IPS-NIHi7 (cell line): ENCODE data around the gene SDCCAG8.

Experiments
- DNase-seq: peaks from one replicate; pipeline ENCODE4 v3.0.0; 2012; ENCODE audit warnings: mixed read lengths; ENCODE audit errors: extremely low spot score

SDCCAG8 gene

DNA sequence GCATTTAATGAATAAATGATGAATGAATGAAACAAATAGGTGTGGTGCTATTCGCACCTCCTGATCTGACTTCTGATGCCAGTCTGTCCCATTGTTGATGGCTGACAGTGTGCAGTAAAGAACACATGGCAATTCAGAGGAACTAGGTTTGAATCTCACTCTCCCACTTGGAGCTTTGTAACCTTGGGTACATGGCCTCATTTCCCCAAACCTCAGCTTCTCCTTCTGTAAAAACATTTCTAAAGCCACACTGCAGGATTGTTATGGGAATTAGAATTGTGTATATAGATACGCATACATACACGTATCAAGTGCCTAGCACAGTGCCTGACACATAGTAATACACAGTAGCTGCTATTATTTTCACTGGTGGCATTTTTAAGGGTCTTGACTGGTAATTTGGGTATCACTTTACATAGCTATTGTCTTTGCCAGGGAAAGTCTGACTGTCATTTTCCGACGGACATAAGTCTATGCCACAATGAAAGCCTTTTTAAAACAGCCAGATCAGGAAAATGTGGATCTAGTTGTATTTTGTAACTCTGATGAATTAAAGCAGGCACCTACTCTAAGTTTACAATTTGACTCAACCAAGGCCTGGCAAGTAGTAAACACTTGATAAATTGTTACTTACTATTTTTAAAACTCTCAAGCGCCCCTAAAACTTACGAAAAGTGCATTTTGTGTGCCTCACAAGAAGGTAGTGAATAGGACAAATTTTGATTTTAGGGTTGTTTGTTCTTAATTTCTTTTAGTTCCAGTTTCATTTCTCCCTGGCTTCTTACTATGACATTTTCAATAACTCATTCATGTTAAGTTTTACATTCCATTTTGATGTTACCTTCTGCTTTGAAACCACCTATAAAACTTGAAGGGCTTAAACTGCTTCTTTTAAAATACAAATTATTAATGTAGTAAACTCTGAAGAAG lies 164.4 kb downstream of the SDCCAG8 start:
- DNase-seq, result no peak

GRCh38 chr1:243420946-243421685 lies 165.3 kb downstream of the SDCCAG8 start:
- no peak for DNase-seq

- DNase-seq, result peak; percentile 48
These were observed 165.9 kb downstream of the SDCCAG8 start for GRCh38 chr1:243421784-243422183.

DNA sequence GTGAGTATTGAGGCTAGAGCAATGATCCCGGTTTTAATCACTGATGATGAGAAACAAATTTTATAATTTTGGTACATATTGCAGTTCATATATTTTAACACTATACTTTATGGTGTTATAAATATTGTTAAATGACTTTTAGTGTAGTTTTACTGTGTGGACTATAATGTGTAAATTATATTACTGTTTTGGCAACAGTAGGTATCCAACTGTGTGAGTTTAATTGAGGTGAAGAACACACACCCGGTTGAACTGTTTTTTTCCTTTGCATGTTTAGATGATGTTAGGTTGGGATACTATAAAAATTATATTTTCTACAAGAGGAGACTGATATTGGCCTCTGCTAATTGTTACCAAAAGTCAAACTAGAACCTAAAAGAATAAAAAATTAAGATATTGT lies 166.5 kb downstream of the SDCCAG8 start:
- DNase-seq, result no peak

DNA sequence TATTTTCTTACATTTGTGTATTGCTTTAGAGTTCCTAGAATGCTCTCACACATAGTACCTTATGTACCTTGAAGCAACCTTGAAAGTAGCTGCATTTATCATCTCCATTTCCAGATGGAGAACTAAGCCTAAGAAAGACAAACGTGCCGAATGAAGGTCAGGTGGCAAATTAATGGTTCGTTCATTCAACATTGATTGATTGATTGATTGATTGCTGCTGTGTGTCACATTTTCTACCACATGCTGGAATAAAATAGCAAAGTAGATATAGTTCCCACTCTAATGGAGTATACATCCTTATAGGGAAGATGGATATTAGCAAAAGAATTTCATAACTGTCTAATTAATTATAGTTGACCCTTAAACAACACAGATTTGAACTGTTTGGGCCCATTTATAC lies 172.2 kb downstream of the SDCCAG8 start:
- no peak for DNase-seq

DNA sequence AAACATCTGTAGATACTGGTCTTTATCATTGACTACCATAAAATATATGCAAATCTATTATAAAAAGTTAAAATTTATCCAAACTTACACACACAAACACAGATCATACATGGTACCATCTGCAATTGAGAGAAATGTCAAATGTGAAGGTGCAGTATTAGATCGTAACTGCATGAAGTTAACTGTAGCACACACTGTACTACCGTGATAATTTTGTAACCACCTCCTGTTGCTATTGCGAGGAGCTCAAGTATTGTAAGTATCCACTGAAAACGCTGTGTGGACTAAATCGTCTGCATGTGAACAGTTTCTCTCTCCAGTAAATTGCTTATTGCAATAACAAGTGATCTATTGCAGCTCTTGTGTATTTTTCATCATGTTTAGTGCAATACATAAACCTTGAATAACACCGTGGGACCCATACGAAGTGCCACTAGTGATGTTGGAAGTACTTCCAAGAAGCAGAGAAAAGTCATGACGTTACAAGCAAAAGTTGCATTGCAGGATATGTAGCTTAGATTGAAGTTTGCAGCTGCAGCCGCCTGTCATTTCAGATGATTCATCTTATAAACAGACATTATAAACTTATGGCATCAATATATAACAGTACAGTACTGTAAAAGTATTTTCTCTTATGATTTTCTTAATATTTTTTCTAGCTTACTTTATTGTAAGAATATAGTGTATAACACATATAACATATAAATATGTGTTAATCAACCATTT lies 172.9 kb downstream of the SDCCAG8 start:
- no peak for DNase-seq

GRCh38 chr1:243431591-243431990 lies 175.8 kb downstream of the SDCCAG8 start:
- DNase-seq, result no peak

GRCh38 chr1:243432136-243432535 lies 176.3 kb downstream of the SDCCAG8 start:
- DNase-seq, result no peak

DNA sequence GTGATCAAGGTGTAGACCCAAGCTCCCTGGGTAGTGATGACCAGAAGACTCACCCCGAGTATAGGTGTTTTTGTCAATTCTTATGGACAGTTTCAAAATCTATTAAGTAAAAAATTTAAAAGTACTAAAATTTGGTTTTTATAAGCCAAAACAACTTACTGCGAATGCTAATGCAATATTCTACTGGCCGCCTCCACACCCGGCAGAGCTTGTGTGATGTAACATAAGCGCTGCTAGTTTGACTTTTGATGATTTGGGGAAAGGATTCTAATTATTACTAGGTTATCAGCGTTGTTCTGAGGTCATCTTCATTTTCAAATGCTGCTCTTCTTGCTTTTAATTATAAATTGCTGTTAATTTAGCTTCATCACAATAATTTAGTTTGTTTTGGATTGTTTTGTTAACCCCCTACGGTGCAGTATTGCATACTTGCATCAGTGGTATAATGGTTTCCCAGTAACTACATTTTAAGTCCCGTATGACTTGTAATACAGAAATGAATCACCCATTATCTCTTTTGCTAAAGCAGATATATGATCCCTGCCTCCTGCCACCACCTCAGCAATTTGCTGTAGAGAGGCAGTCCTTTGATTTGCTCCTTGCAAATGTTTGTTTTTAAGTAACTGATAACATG lies 178.0 kb downstream of the SDCCAG8 start:
- no peak for DNase-seq

DNA sequence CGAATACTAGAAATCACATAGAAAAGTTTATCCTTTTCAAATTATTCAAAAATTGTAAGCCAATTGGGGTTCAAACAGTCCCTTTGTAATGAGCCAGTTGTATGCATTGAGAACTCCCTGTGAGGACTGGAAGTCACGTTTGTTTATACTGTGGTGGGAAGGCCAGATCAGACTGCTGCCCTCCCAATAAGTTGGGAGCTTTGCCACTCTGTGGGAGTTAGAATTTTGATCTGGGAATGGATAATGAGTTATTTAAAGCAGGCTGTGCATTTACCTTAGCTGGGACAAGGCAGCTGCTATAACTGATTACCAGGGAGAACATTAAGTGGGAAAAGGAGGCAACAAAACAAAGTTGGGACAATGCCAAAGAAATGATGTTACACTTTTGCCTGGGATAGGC lies 178.8 kb downstream of the SDCCAG8 start:
- no peak for DNase-seq

DNA sequence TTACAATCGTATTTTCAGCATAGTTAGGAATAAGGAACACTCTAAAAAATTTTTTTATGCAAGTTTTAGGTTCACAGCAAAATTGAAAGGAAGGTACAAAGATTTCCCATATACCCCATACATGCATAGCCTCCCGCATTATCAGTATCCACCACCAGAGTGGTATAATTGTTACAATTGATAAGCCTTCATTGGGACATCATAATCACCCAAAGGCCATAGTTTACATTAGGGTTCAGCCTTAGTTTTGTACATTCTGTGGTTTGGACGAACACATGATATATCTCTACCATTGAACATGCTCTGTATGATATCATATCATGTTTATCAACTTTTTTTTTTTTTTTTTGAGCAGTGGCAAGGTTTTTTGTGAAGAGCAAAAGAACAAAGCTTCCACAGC lies 180.0 kb downstream of the SDCCAG8 start:
- no peak for DNase-seq

- no peak for DNase-seq
These were observed 182.3 kb downstream of the SDCCAG8 start for GRCh38 chr1:243438146-243438545.

DNA sequence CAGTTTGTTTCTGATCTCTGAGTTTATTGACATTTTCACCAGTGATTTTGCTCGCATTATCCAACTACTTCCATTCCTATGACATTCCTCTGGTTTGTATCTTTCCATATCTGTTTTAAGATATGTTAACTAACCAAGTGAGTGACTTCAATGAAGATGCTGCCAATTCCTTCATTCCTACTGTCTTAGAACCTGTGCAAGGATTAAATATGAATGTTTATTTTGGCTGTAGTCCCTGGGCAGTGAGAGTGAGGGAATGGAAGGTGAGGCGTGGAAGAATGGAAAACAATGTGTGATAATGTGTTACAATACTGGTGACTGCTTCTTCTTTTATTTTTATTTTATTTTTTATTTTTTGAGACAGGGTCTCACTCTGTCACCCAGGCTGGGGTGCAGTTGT lies 183.0 kb downstream of the SDCCAG8 start:
- no peak for DNase-seq

- DNase-seq, result peak; percentile 20
These were observed 184.6 kb downstream of the SDCCAG8 start for GRCh38 chr1:243440406-243440805.

GRCh38 chr1:243441601-243442000 lies 185.8 kb downstream of the SDCCAG8 start:
- DNase-seq, result no peak

- no peak for DNase-seq
These were observed 187.7 kb downstream of the SDCCAG8 start for GRCh38 chr1:243443557-243443956.

DNA sequence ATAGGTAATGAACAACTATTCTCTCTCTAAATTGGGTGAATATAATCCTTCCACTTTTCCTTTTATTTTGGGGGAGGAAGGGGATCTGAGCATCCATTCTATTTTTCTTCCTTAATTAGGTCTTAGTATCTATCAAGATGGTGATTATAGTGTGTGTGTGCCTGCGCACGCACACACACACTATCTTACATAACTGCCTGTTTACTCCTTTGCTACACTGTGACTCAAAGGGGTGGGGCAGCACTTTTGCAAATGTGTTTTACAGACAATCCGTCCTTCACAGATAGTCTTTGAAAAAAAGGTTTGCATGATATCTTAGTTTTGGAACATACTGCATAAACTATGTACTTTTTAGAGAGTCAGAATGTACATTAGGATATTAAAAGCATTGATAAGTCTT lies 191.5 kb downstream of the SDCCAG8 start:
- DNase-seq, result no peak

DNA sequence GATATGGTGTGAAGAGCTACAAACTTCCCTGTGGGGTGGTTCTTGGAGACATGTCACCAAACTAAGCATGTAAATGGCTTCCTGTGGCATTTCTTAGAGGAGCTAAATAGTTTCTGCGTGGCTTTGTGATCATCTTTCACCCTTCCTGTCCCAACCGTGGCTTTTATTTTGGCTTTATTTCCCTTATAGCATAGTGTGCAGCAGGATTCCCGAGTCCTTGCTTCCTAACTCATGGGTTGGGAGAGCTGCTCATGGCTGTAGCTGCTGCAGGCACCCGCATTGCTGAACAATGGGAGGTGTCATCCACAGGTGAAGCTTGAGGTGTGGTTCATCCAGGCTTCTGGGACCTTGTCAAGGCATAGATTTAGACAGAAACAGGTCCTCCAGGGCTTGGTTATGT lies 192.0 kb downstream of the SDCCAG8 start:
- DNase-seq, result no peak

- no peak for DNase-seq
These were observed 193.5 kb downstream of the SDCCAG8 start for GRCh38 chr1:243449373-243449772.

DNA sequence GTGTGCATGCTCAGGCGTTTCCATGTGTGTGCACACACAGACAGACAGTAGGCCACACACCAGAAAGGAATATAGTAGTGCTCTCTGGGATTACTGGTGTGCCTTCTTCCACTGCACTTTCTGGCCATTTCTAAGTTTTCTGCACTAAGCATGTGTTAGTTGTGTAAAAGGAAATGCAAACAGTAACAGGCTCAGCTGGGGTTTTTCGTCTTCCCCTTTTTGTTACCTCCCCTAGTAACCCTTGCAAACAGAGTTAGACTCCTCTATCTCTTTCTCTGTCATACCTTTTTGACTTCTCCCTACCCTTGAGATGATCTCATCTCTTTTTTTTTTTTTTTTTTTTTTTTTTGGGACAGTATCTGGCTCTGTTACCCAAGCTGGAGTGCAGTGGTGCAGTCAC lies 196.3 kb downstream of the SDCCAG8 start:
- no peak for DNase-seq

DNA sequence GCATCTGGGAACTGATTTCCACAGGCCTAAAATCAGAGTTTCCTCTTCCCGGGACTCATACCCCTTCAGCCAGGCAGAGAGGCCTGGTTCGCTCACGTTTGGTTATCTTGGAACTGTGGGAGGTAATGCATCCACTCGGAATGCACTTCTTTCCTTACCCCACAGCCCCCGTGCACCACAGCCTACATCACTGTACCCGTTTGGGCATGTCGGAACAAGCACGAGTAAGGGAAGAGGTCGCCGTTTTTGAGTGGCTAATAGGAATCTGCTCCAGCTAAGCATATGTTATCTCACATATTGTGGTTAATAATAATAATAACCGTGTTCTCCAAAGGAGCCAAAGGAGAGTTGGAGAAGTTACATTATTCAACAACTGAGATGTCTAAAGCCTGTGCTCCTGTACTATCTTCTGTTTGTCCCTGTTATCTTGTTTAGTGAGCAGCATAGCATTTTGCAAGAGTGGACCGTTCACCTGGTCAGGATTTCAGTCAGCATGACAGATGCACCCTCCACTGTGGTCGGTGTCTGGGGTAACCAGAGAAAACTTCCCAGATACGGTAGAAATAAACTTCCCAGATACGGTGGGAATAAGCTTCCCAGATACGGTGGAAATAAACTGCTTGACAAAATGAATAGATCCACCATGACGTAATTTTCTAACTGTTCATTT lies 198.6 kb downstream of the SDCCAG8 start:
- no peak for DNase-seq
